KBM-7 (cell line): Measurements from ENCODE around the gene ANKRD28.
"Not testable (repeated sequence)": the region's sequence is repeated elsewhere in the genome, so short reads cannot be mapped to it uniquely, and the experiment has no call there.

Experiments
- DNase-seq: peaks from one replicate; pipeline ENCODE4 v3.0.0-alpha.2; 2015
- in situ Hi-C: fragments of 300-500 bp; cut with MboI; formaldehyde crosslinking; loops from 2 replicates; pipeline ENCODE4 v1.14.3; 2020; ENCODE audit warnings: low sequenced_read_pairs, low pct_unique_long_range_greater_than_20kb, mixed read lengths

The ANKRD28 gene

GRCh38 chr3:15631426-15632211 is 166.2 kb downstream of the ANKRD28 start:
- in situ Hi-C loops: loop anchor here (25.0 kb wide), 1 partner anchor 181 kb away; no protein-coding TSS in a partner anchor
- no peak for DNase-seq

- in situ Hi-C loops: loop anchor here (25.0 kb wide), 1 partner anchor 182 kb away; no protein-coding TSS in a partner anchor
- DNase-seq: no peak
Observed at GRCh38 chr3:15630646-15631350, 167.0 kb downstream of the ANKRD28 start.

GRCh38 chr3:15629860-15630597 is 167.8 kb downstream of the ANKRD28 start:
- in situ Hi-C loops: loop anchor here (25.0 kb wide), 1 partner anchor 182 kb away; no protein-coding TSS in a partner anchor
- DNase-seq: peak; percentile 74

GRCh38 chr3:15628967-15629366 is 168.8 kb downstream of the ANKRD28 start:
- in situ Hi-C loops: loop anchor here (25.0 kb wide), 1 partner anchor 183 kb away; no protein-coding TSS in a partner anchor
- no peak for DNase-seq

- no peak for DNase-seq
- in situ Hi-C loops: no loop called here
Observed at GRCh38 chr3:15623535-15624440, 174.0 kb downstream of the ANKRD28 start.

GRCh38 chr3:15619659-15620464 is 177.9 kb downstream of the ANKRD28 start:
- in situ Hi-C loops: not testable (repeated sequence)

More at GRCh38 chr3:15619659-15620464, 177.9 kb downstream of the ANKRD28 start:
- DNase-seq: not testable (repeated sequence)
